ENCODE data around the gene XAB2.

Gene XAB2

GRCh38 chr19:7670790-7671189 is 41.4 kb upstream of the XAB2 start:
- no peak overlapping the region; the same call in 1 of the 2 replicates for H3K4me3 ChIP-seq (ENCODE audit: low read depth, low read length)
- TF ChIP-seq CTCF (IDR thresholded peaks at IDR 0.05; ENCODE audit: control insufficient read depth, extremely low read depth, insufficient read depth): no peak
- DNase-seq (ENCODE audit: low read depth): no peak

GRCh38 chr19:7670150-7670783 is 40.9 kb upstream of the XAB2 start:
- DNase-seq (ENCODE audit: low read depth): no peak
- no peak for TF ChIP-seq CTCF (IDR thresholded peaks at IDR 0.05; ENCODE audit: control insufficient read depth, extremely low read depth, insufficient read depth)
- H3K4me3 ChIP-seq (ENCODE audit: low read depth, low read length): peak overlapping the region; percentile 27

GRCh38 chr19:7669641-7670040 is 40.3 kb upstream of the XAB2 start:
- TF ChIP-seq CTCF (IDR thresholded peaks at IDR 0.05; ENCODE audit: control insufficient read depth, extremely low read depth, insufficient read depth): no peak
- no peak for DNase-seq (ENCODE audit: low read depth)
- no peak overlapping the region for H3K4me3 ChIP-seq (ENCODE audit: low read depth, low read length)

- TF ChIP-seq CTCF (IDR thresholded peaks at IDR 0.05; ENCODE audit: control insufficient read depth, extremely low read depth, insufficient read depth): no peak
- DNase-seq (ENCODE audit: low read depth): no peak
- H3K4me3 ChIP-seq (ENCODE audit: low read depth, low read length): no peak within 1 kb of the TSS
Observed at GRCh38 chr19:7668842-7669241, 39.5 kb upstream of the XAB2 start, which contains the start of gene RETN. TSS of gene RETN (plus strand) at chr19:7669049. CDS start at chr19:7669327, 278 bp downstream.

- DNase-seq (ENCODE audit: low read depth): peak; percentile 81
- H3K4me3 ChIP-seq (ENCODE audit: low read depth, low read length): no peak overlapping the region
- TF ChIP-seq CTCF (IDR thresholded peaks at IDR 0.05; ENCODE audit: control insufficient read depth, extremely low read depth, insufficient read depth): no peak
Observed at GRCh38 chr19:7665076-7665475, 35.7 kb upstream of the XAB2 start.

GRCh38 chr19:7663706-7664105 is 34.4 kb upstream of the XAB2 start:
- DNase-seq (ENCODE audit: low read depth): no peak
- no peak for TF ChIP-seq CTCF (IDR thresholded peaks at IDR 0.05; ENCODE audit: control insufficient read depth, extremely low read depth, insufficient read depth)
- no peak overlapping the region for H3K4me3 ChIP-seq (ENCODE audit: low read depth, low read length)

- TF ChIP-seq CTCF (IDR thresholded peaks at IDR 0.05; ENCODE audit: control insufficient read depth, extremely low read depth, insufficient read depth): no peak
- DNase-seq (ENCODE audit: low read depth): no peak
- no peak overlapping the region for H3K4me3 ChIP-seq (ENCODE audit: low read depth, low read length)
Observed at GRCh38 chr19:7662657-7663056, 33.3 kb upstream of the XAB2 start.
